ENCODE data around the gene ACER3. TPM values are rescaled to one million over a fixed set of nuclear protein-coding genes. Genes with fewer than 3 reads are reported as not detected.
"Not testable (repeated sequence)": the region's sequence is repeated elsewhere in the genome, so short reads cannot be mapped to it uniquely, and the experiment has no call there.

The ACER3 gene
- total RNA-seq, 1 experiment from 2014 or later, result 12.5 TPM

DNA sequence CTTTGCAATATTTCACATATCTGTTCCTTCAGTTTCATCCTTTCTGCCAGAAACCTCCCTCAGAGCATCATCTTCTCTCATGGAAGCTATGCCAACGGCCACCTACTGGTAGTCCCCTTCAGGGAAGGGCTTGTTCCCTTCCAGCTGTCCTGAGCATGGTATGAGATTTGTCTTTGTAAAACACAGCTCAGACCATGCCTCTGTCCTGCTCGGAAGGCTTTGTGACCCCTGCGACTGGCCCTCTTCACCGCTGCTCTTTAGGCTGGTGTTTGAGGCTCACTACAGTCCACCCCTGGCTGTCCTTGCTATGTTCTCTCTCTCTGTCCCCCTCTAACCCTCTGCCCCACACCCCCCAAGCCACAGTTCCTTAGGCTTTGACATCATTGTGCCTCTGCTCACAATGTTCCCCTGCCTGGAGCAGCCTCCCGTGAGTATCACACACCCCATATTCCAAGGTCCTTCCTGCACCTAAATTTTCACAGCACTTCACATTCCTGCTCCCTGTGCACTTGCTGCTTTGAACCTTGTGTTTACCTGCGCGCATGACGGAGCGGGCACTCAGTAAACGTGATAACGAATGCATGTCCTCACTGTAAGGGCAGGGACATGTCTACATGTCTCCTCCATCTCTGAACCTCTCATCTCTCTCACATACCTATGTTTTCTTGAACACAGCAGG is 24.0 kb upstream of the ACER3 start:
- no peak for DNase-seq (ENCODE audit: low read depth)

GRCh38 chr11:76837696-76838677 is 22.7 kb upstream of the ACER3 start:
- DNase-seq (ENCODE audit: low read depth), result no peak

GRCh38 chr11:76838678-76839068 is 22.0 kb upstream of the ACER3 start:
- DNase-seq (ENCODE audit: low read depth), result no peak

DNA sequence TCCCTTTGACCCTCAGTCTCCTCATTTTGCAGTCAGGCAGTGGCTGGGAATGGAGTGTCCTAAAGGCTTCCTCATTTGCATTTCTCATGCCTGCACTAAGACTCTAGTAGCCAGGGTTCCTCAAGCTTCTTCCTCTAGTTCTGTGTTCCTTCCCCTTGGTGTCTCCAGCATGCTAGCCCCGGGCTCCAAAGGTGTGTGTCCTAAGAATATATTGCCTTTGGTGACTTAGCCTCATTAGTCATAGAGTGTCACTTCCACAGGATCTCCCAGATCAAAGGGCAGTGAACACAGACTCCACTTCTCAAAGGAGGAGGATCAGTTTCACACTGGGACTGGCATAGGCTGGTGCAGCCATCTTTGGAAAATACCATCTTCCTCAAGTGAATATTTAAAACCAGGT is 21.4 kb upstream of the ACER3 start:
- no peak for DNase-seq (ENCODE audit: low read depth)

GRCh38 chr11:76841923-76842452 is 18.7 kb upstream of the ACER3 start:
- no peak for DNase-seq (ENCODE audit: low read depth)

DNA sequence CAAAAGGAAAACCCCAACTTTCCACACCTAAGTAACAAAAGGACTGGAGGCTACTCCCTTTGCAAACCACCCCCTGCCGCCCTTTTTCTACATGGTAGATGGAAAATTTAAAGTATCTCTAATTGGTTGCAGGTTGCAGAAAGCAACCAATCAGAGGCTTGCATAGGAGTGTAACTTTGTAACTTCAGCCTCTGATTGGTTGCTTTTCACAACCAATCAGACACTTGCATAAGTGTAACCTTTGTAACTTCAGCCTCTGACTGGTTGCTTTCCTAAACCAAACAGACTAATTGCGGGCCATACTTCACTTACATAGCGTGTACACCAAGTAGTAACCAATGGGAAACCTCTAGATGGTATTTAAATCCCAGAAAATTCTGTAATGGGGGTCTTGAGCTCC is 16.8 kb upstream of the ACER3 start:
- DNase-seq (ENCODE audit: low read depth), result no peak

DNA sequence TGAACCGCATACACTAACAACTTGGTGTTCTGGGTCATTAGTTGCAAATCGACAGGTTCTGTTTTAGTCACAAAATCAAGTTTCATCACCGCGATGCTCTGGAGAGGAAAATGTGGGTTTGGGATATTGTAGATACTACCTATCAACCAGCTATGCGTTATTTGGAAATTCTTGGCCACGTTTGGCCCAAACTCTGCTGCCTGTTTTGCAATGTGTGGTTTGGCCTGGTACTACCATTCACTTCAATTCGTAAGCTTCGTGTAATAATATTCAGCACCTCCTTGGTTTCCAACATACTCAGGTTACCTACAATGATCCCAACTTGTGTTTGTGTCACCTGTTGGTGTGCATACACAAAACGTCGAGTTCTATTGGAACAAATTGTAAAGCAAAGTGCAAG is 16.2 kb upstream of the ACER3 start:
- DNase-seq (ENCODE audit: low read depth), result no peak

- no peak for DNase-seq (ENCODE audit: low read depth)
These were observed 15.6 kb upstream of the ACER3 start for GRCh38 chr11:76845069-76845468.

GRCh38 chr11:76846441-76846840 is 14.3 kb upstream of the ACER3 start:
- no peak for DNase-seq (ENCODE audit: low read depth)

GRCh38 chr11:76849376-76849775 is 11.3 kb upstream of the ACER3 start:
- no peak for DNase-seq (ENCODE audit: low read depth)

GRCh38 chr11:76850130-76850529 is 10.6 kb upstream of the ACER3 start:
- DNase-seq (ENCODE audit: low read depth), result no peak

GRCh38 chr11:76850815-76851214 is 9.9 kb upstream of the ACER3 start:
- no peak for DNase-seq (ENCODE audit: low read depth)

DNA sequence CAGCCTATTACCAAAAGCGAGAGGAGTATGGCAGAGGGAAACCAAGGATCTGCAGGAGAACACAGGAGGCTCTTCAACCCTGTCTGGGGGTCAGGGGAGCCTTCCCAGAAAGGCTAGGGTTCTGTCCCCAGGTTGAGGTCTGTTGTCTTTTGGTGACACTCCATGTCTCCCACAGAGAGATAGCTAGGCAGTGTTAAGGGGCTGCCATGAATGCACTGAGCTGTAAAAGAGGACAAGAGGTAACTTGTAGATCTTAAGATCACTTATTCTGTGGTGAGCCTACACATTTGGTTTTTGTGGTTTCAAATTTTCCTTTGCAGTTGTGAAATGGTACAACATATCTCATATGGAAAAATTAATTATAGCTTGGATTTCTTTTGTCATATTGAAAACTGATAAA is 6.0 kb upstream of the ACER3 start:
- no peak for DNase-seq (ENCODE audit: low read depth)

- not testable (repeated sequence) for DNase-seq (ENCODE audit: low read depth)
These were observed 5.0 kb upstream of the ACER3 start for GRCh38 chr11:76855670-76856069.

GRCh38 chr11:76856106-76856505 is 4.6 kb upstream of the ACER3 start:
- DNase-seq (ENCODE audit: low read depth), result peak; percentile 14

GRCh38 chr11:76856571-76856970 is 4.1 kb upstream of the ACER3 start:
- DNase-seq (ENCODE audit: low read depth), result no peak

DNA sequence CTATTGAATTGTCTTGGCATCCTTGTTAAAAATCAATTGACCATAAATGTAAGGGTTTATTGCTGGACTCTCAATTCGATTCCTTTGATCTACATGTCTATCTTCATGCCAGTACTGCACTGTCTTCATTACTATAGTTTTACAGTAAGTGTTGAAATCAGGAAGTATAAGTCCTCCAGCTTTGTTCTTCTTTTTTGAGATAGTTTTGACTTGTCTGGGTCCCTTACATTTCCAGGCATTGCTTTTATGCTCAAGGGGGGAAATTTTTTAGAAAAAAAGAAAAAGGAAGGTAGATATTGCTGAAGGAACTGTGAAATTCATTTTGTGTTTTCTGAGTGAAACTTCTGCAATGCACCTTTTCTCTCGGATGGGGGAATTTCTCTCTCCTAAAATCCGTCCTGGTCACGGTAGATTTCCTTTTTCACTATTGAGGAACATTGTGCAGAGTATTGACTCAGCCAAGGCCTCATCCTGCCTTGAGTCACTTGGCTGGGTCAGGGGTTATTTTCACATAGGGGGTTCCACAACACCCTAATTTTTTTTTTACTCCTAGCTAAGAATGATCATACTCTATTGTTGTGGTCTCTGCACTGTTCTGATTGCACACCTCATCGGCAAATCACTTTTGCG is 2.8 kb upstream of the ACER3 start:
- DNase-seq (ENCODE audit: low read depth), result no peak

GRCh38 chr11:76859708-76860227 is 950 bp upstream of the ACER3 start:
- no peak for DNase-seq (ENCODE audit: low read depth)

- no peak for DNase-seq (ENCODE audit: low read depth)
These were observed 804 bp downstream of the ACER3 start for GRCh38 chr11:76861490-76861953.

- DNase-seq (ENCODE audit: low read depth), result not testable (repeated sequence)
These were observed 2.1 kb downstream of the ACER3 start for GRCh38 chr11:76862794-76863193.

DNA sequence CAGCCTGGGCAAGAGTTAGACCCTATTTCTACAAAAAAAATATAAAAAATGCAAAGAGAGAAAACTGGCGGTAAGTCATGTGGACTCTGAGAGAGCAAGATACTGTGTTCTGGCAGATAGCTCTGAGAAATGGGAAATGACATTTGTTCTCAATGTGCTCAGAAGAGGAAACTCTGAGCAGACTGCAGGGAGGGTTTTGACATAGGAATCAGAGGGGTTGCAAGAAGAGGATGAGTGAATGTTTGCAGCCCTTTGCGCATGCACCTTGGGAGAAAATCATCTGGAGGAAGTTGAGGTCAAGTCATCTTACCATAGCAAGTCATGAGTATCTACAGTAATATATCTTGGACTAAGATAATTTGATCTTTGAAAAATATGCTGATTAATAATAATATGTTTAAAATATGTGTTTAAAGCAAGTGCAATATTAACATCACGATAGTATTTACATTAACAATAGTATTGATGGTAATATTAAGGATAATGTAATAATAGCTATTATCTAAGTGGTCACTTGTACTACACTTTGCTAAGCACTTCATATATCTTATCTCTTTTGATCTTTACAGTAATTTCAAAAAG is 2.6 kb downstream of the ACER3 start:
- no peak for DNase-seq (ENCODE audit: low read depth)
